ENCODE results near the gene PRRT1.

DNA sequence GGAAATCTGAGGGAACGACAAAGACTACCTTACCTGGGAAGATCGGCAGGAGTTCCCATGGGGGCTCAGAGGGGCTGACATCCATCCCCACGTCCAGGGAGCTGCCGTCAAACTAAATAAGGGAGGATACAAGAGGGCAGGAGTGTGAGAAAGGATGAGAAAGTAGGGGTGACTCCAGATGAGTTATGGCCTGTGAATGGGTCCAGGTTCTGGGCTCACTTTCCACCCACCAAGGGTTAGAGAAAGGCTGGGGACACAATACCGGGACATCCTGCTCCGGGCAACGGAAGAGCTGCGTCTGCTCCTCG, 24.4 kb downstream of the PRRT1 start:
- TF ChIP-seq, protein P1, sequence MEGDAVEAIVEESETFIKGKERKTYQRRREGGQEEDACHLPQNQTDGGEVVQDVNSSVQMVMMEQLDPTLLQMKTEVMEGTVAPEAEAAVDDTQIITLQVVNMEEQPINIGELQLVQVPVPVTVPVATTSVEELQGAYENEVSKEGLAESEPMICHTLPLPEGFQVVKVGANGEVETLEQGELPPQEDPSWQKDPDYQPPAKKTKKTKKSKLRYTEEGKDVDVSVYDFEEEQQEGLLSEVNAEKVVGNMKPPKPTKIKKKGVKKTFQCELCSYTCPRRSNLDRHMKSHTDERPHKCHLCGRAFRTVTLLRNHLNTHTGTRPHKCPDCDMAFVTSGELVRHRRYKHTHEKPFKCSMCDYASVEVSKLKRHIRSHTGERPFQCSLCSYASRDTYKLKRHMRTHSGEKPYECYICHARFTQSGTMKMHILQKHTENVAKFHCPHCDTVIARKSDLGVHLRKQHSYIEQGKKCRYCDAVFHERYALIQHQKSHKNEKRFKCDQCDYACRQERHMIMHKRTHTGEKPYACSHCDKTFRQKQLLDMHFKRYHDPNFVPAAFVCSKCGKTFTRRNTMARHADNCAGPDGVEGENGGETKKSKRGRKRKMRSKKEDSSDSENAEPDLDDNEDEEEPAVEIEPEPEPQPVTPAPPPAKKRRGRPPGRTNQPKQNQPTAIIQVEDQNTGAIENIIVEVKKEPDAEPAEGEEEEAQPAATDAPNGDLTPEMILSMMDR (IDR thresholded peaks at IDR 0.05) = no peak
- no peak for TF ChIP-seq POLR2A (IDR thresholded peaks at IDR 0.05)
